SK-N-SH treated with all-trans-retinoic acid at 6 μM for 48 hours (cell line): Measurements from ENCODE around the gene PITPNC1.

Source experiments
- ATAC-seq: fragments of 200-7000 bp; cut with Tn5 transposase; 3 replicates; pipeline ENCODE4 v1.9.1; 2020; ENCODE audit warnings: mild to moderate bottlenecking, moderate library complexity
- ARNTL ChIP-seq: fragments of 450-650 bp; formaldehyde crosslinking; IDR thresholded peaks from 2 replicates; pipeline ENCODE4 v1.5.0; 2020; ENCODE audit warnings: low read depth, mild to moderate bottlenecking, moderate library complexity, borderline replicate concordance
- BACH2 ChIP-seq: fragments of 250-450 bp; sonication (Bioruptor Pico); IDR thresholded peaks from 2 replicates; pipeline ENCODE4 v1.9.0; 2021; ENCODE audit warnings: mild to moderate bottlenecking, borderline replicate concordance
- CREB5 ChIP-seq: fragments of 250-450 bp; sonication (Bioruptor Pico); IDR thresholded peaks from 2 replicates; pipeline ENCODE4 v1.5.1; 2020; ENCODE audit warnings: low read depth, mild to moderate bottlenecking, moderate library complexity
- CSDC2 ChIP-seq: fragments of 250-450 bp; sonication (Bioruptor Pico); IDR thresholded peaks from 2 replicates; pipeline ENCODE4 v1.5.0; 2020; ENCODE audit warnings: mild to moderate bottlenecking, moderate library complexity
- CSRNP3 ChIP-seq: fragments of 250-450 bp; sonication (Bioruptor Pico); IDR thresholded peaks from 2 replicates; pipeline ENCODE4 v1.5.1; 2021; ENCODE audit warnings: mild to moderate bottlenecking, moderate library complexity
- GLIS3 ChIP-seq: fragments of 250-450 bp; sonication (Bioruptor Pico); IDR thresholded peaks from 2 replicates; pipeline ENCODE4 v1.5.0; 2020; ENCODE audit warnings: mild to moderate bottlenecking, moderate library complexity
- ISL1 ChIP-seq: fragments of 250-450 bp; sonication (Bioruptor Pico); IDR thresholded peaks from 2 replicates; pipeline ENCODE4 v2.1.2; 2022; ENCODE audit warnings: mild to moderate bottlenecking, moderate library complexity
- OSR1 ChIP-seq: fragments of 250-450 bp; sonication (Bioruptor Pico); IDR thresholded peaks from 2 replicates; pipeline ENCODE4 v1.8.0; 2022; ENCODE audit warnings: moderate library complexity, mild to moderate bottlenecking, inconsistent platforms
- PATZ1 ChIP-seq: fragments of 250-450 bp; sonication (Bioruptor Pico); IDR thresholded peaks from 2 replicates; pipeline ENCODE4 v1.8.0; 2020; ENCODE audit warnings: mild to moderate bottlenecking, moderate library complexity, borderline replicate concordance
- PPARA ChIP-seq: fragments of 250-450 bp; sonication (Bioruptor Pico); IDR thresholded peaks from 2 replicates; pipeline ENCODE4 v1.5.0; 2020; ENCODE audit warnings: mild to moderate bottlenecking, borderline replicate concordance
- RARB ChIP-seq: fragments of 250-450 bp; sonication (Bioruptor Pico); IDR thresholded peaks from 2 replicates; pipeline ENCODE4 v1.8.0; 2021; ENCODE audit warnings: mild to moderate bottlenecking, moderate library complexity
- SNAI2 ChIP-seq: fragments of 250-450 bp; sonication (Bioruptor Pico); IDR thresholded peaks from 2 replicates; pipeline ENCODE4 v1.5.0; 2020; ENCODE audit warnings: mild to moderate bottlenecking, moderate library complexity
- TCF4 ChIP-seq: fragments of 250-450 bp; sonication (Bioruptor Pico); IDR thresholded peaks from 2 replicates; pipeline ENCODE4 v1.8.0; 2021; ENCODE audit warnings: mild to moderate bottlenecking, moderate library complexity, borderline replicate concordance
- TOX ChIP-seq: fragments of 250-450 bp; sonication (Bioruptor Pico); IDR thresholded peaks from 2 replicates; pipeline ENCODE4 v1.8.0; 2021; ENCODE audit warnings: mild to moderate bottlenecking, moderate library complexity, borderline replicate concordance
- ZC3H10 ChIP-seq: fragments of 250-450 bp; sonication (Bioruptor Pico); IDR thresholded peaks from 2 replicates; pipeline ENCODE4 v1.5.1; 2021; ENCODE audit warnings: mild to moderate bottlenecking, moderate library complexity
- ZFP3 ChIP-seq: fragments of 250-450 bp; sonication (Bioruptor Pico); IDR thresholded peaks from 2 replicates; pipeline ENCODE4 v1.5.0; 2020; ENCODE audit warnings: mild to moderate bottlenecking, moderate library complexity
- ZFP30 ChIP-seq: fragments of 450-650 bp; formaldehyde crosslinking; IDR thresholded peaks from 2 replicates; pipeline ENCODE4 v1.5.0; 2022; ENCODE audit warnings: mild to moderate bottlenecking, moderate library complexity
- ZNF565 ChIP-seq: fragments of 450-650 bp; formaldehyde crosslinking; conservative IDR thresholded peaks from 2 replicates; pipeline ENCODE4 v1.5.0; 2020; ENCODE audit warnings: low read depth, mild to moderate bottlenecking, moderate library complexity
- ZNF70 ChIP-seq: fragments of 450-650 bp; formaldehyde crosslinking; IDR thresholded peaks from 2 replicates; pipeline ENCODE4 v1.5.0; 2020; ENCODE audit warnings: mild to moderate bottlenecking, moderate library complexity
- ZNF8 ChIP-seq: fragments of 450-650 bp; formaldehyde crosslinking; IDR thresholded peaks from 2 replicates; pipeline ENCODE4 v1.5.0; 2020; ENCODE audit warnings: mild to moderate bottlenecking, moderate library complexity
- TF ChIP-seq, protein P1 (sequence below): fragments of 250-450 bp; sonication (Bioruptor Pico); IDR thresholded peaks from 2 replicates; pipeline ENCODE4 v1.5.0; 2020; ENCODE audit warnings: mild to moderate bottlenecking, moderate library complexity

Gene PITPNC1

GRCh38 chr17:67482764-67483163, 105.7 kb downstream of the PITPNC1 start:
- TF ChIP-seq SNAI2 (CRISPR knock-in tag): no peak
- no peak for TF ChIP-seq OSR1 (CRISPR knock-in tag)
- no peak for TF ChIP-seq CREB5
- no peak for TF ChIP-seq ZC3H10
- no peak for TF ChIP-seq GLIS3 (CRISPR knock-in tag)
- TF ChIP-seq CSDC2: no peak
- TF ChIP-seq PPARA (CRISPR knock-in tag): no peak
- TF ChIP-seq TCF4 (CRISPR knock-in tag): no peak
- no peak for TF ChIP-seq TOX
- TF ChIP-seq, all 23 proteins: peak for 0
- no peak for ATAC-seq

- ATAC-seq: no peak
- TF ChIP-seq BACH2 (CRISPR knock-in tag) (no peak), CREB5 (no peak), ZFP30 (CRISPR knock-in tag) (no peak), ZNF8 (CRISPR knock-in tag) (no peak), CSDC2 (no peak), ISL1 (CRISPR knock-in tag) (no peak), ARNTL (no peak), CSRNP3 (CRISPR knock-in tag) (no peak), ZNF70 (no peak), ZFP3 (CRISPR knock-in tag) (no peak), TOX (no peak), ZNF565 (CRISPR knock-in tag) (no peak), PATZ1 (CRISPR knock-in tag) (no peak), TCF4 (CRISPR knock-in tag) (no peak), RARB (no peak), PPARA (CRISPR knock-in tag) (no peak), SNAI2 (CRISPR knock-in tag) (no peak), GLIS3 (CRISPR knock-in tag) (no peak), ZC3H10 (no peak)
- TF ChIP-seq, protein P1, sequence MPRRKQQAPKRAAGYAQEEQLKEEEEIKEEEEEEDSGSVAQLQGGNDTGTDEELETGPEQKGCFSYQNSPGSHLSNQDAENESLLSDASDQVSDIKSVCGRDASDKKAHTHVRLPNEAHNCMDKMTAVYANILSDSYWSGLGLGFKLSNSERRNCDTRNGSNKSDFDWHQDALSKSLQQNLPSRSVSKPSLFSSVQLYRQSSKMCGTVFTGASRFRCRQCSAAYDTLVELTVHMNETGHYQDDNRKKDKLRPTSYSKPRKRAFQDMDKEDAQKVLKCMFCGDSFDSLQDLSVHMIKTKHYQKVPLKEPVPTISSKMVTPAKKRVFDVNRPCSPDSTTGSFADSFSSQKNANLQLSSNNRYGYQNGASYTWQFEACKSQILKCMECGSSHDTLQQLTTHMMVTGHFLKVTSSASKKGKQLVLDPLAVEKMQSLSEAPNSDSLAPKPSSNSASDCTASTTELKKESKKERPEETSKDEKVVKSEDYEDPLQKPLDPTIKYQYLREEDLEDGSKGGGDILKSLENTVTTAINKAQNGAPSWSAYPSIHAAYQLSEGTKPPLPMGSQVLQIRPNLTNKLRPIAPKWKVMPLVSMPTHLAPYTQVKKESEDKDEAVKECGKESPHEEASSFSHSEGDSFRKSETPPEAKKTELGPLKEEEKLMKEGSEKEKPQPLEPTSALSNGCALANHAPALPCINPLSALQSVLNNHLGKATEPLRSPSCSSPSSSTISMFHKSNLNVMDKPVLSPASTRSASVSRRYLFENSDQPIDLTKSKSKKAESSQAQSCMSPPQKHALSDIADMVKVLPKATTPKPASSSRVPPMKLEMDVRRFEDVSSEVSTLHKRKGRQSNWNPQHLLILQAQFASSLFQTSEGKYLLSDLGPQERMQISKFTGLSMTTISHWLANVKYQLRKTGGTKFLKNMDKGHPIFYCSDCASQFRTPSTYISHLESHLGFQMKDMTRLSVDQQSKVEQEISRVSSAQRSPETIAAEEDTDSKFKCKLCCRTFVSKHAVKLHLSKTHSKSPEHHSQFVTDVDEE: no peak
Observed at GRCh38 chr17:67484261-67484660, 107.2 kb downstream of the PITPNC1 start.

- ATAC-seq: no peak; the same call in 2 of the 3 replicates
- no peak for TF ChIP-seq GLIS3 (CRISPR knock-in tag)
Observed at GRCh38 chr17:67485666-67486065, 108.6 kb downstream of the PITPNC1 start.

GRCh38 chr17:67487506-67487905, 110.4 kb downstream of the PITPNC1 start:
- TF ChIP-seq ZFP3 (CRISPR knock-in tag) (no peak), SNAI2 (CRISPR knock-in tag) (no peak), ZC3H10 (no peak), OSR1 (CRISPR knock-in tag) (no peak), TOX (no peak), RARB (no peak), ARNTL (no peak), ISL1 (CRISPR knock-in tag) (no peak)
- TF ChIP-seq, protein P1: no peak
- ATAC-seq: no peak
